Measurements from ENCODE around the gene LAMB4.

The LAMB4 gene

DNA sequence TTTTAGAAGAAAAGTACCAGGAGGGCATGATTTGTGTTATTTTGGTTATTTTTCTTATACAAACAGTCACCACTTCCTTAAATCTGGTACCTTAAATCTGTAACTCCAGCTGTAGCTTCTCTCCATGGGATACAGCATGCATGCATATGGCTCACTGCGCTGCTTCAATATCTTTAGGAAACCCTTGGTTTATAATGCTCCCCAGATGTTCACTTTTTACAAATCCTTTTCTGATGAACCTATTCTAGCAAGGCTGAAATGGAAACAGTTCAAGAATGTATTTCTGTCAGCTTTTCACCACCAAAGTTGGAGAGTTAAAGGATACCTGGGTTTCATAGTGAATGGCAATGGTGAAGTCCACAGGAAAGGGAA, 50.9 kb downstream of the LAMB4 start:
- DNase-seq (ENCODE audit: low spot score) = no peak
- in situ Hi-C loops (cut with MboI; ENCODE audit: low sequenced_read_pairs, unreplicated experiment) = no loop called here
- TF ChIP-seq, protein P1, sequence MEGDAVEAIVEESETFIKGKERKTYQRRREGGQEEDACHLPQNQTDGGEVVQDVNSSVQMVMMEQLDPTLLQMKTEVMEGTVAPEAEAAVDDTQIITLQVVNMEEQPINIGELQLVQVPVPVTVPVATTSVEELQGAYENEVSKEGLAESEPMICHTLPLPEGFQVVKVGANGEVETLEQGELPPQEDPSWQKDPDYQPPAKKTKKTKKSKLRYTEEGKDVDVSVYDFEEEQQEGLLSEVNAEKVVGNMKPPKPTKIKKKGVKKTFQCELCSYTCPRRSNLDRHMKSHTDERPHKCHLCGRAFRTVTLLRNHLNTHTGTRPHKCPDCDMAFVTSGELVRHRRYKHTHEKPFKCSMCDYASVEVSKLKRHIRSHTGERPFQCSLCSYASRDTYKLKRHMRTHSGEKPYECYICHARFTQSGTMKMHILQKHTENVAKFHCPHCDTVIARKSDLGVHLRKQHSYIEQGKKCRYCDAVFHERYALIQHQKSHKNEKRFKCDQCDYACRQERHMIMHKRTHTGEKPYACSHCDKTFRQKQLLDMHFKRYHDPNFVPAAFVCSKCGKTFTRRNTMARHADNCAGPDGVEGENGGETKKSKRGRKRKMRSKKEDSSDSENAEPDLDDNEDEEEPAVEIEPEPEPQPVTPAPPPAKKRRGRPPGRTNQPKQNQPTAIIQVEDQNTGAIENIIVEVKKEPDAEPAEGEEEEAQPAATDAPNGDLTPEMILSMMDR (IDR thresholded peaks at IDR 0.05; ENCODE audit: borderline replicate concordance, control extremely low read depth, extremely low read depth, insufficient read depth, missing control alignments) = no peak

DNA sequence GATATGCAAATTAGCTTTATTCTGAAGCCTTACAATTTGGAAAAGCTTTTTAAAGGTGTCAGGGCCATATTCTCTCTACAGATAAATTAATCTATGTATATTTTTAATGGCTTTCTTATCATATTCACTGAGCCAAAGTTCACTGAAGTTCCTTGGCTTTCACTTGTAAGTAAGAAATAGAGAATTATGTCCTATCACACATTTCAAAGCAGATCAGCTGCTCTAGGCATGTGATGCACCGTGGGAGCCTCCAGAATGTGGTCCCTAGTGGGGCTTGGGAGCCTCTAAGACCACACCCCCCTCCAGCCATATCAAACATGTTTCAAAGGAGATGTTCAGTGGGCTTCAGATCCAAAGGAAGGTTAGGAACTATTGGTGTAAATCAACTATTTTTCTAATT, 51.5 kb downstream of the LAMB4 start:
- in situ Hi-C loops (cut with MboI; ENCODE audit: low sequenced_read_pairs, unreplicated experiment) = no loop called here
- TF ChIP-seq, protein P1 (IDR thresholded peaks at IDR 0.05; ENCODE audit: borderline replicate concordance, control extremely low read depth, extremely low read depth, insufficient read depth, missing control alignments) = no peak
- DNase-seq (ENCODE audit: low spot score) = no peak

DNA sequence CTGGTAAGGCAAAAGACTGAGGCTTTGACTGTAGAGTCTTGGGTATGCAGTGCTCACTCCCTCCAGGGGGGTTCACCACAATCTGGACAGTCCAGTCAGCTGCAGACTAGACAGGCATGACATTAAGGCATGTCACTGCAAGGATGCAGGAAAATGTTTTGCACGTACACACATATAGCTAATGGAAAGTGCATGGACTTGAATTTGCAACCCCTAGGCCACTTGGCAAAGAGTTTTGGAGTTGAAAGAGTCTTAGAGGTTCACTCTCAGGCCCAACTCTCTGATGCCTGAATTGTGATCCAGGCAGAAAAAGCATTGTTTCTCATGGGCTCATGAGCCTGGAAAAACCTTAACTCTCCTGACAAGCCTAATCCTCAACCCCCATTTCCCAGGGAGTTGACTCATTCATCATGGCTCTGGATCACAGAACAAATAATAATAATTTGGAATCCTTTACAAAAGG, 51.9 kb downstream of the LAMB4 start:
- in situ Hi-C loops (cut with MboI; ENCODE audit: low sequenced_read_pairs, unreplicated experiment) = no loop called here
- no peak for DNase-seq (ENCODE audit: low spot score)

DNA sequence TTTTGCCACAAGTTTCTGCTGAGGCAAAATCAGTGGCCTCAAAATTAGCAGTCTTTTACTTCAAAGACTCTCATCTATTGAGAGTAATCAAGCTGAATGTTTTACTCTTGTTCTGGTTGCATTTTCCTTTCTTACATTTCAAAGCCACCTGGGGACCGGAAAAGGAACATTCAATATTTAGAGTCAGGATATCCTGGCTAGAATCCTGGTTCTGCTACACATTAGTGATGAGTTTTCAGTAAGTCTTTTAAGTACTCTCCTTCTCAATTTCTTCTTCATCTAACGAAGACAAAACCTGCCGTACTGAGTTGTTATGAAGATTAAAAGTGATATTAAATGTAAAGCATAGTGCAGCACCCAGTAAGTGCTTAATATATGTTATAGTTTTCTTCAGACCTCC, 52.5 kb downstream of the LAMB4 start:
- in situ Hi-C loops (cut with MboI; ENCODE audit: low sequenced_read_pairs, unreplicated experiment) = no loop called here
- no peak for DNase-seq (ENCODE audit: low spot score)
- TF ChIP-seq, protein P1 (IDR thresholded peaks at IDR 0.05; ENCODE audit: borderline replicate concordance, control extremely low read depth, extremely low read depth, insufficient read depth, missing control alignments) = no peak

More for the DNA sequence above, 51.9 kb downstream of the LAMB4 start:
- TF ChIP-seq, protein P1 (IDR thresholded peaks at IDR 0.05; ENCODE audit: borderline replicate concordance, control extremely low read depth, extremely low read depth, insufficient read depth, missing control alignments) = no peak

DNA sequence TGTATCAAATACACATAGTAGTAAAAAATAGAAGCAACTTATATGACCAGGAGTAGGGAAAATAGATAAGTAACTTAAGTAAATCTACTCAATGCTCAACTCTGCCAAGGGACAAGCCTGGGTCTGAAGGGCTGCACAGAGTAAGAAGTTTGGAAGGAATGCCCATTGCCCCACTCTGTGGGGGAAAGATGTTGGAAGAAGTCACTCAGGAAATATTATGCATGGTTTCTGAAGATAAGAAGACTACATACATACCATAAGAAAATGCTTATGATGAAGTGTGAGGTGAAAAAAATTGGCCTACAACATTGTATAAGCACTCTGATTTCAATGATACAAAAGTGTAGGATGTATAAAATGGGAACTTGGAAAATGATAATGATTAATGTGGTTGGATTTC, 54.0 kb downstream of the LAMB4 start:
- TF ChIP-seq, protein P1 (IDR thresholded peaks at IDR 0.05; ENCODE audit: borderline replicate concordance, control extremely low read depth, extremely low read depth, insufficient read depth, missing control alignments) = no peak
- in situ Hi-C loops (cut with MboI; ENCODE audit: low sequenced_read_pairs, unreplicated experiment) = no loop called here

DNA sequence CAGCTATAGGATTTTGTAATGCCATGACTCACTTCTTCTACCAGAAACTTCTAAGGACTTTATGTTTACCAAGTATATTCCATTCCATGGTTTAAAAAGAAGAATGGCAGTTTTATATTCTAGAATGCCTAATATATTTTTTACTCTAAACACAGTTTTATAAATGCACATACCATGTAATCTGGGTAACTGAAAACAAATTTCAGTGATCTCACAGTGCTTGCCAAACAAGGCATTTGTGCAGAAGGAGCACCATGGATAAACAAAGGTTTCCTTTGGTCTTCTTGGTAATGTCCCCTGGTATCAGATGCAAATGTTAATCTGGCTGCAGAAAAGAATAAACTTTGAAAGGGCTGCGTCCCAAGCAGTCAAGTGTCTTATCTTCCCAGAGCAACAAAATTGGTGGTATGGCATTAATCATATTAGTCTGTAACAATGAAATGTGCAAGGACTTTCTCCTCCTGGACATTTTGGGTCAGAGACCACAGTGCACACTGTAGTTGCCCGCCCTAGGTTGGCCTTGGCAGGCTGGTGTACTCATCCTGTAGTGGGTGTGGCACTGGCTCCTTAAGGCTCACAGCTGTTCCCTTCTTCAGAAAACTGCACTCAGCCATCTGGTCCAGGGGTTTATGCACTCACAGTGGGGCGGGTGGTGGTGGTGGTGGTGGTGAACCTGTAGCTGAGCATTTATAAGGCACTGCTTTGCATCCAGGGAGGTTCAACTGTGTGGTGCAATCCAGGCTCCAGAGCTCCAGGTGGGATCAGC, 56.7 kb downstream of the LAMB4 start:
- TF ChIP-seq, protein P1 (IDR thresholded peaks at IDR 0.05; ENCODE audit: borderline replicate concordance, control extremely low read depth, extremely low read depth, insufficient read depth, missing control alignments) = no peak
- no peak for DNase-seq (ENCODE audit: low spot score)
- in situ Hi-C loops (cut with MboI; ENCODE audit: low sequenced_read_pairs, unreplicated experiment) = no loop called here

More for the DNA sequence above, 54.0 kb downstream of the LAMB4 start:
- DNase-seq (ENCODE audit: low spot score) = no peak
